TTC549 (cell line): ENCODE measurements around the gene COX8A.

Experiments
- FAIRE-seq: peaks from 2 replicates; lab custom pipeline; 2012; peaks lifted over from hg19 to GRCh38; lab: Jason Lieb, UNC

Gene COX8A

GRCh38 chr11:64021757-64022093, 47.3 kb downstream of the COX8A start:
- FAIRE-seq, result no peak

- no peak for FAIRE-seq
Measured at GRCh38 chr11:64022125-64022784, 47.8 kb downstream of the COX8A start.

GRCh38 chr11:64023712-64024710, 49.6 kb downstream of the COX8A start:
- FAIRE-seq, result no peak

GRCh38 chr11:64025205-64025604, 50.8 kb downstream of the COX8A start:
- FAIRE-seq, result no peak
